SU-DHL-6 (cell line): ENCODE measurements around the gene SRRM4.

Source experiments
- EZH2phosphoT487 ChIP-seq: fragments of 200-600 bp; sonication (generic), shearing (Covaris generic); conservative IDR thresholded peaks from 2 replicates; pipeline ENCODE4 v1.6.1; 2018; ENCODE audit warnings: mild to moderate bottlenecking, antibody characterized with exemption, low read length, moderate library complexity, mixed read lengths
- TF ChIP-seq, protein P1 (sequence below): fragments of 200-600 bp; sonication (generic); IDR thresholded peaks from one replicate; pipeline ENCODE4 v1.5.1; 2017; ENCODE audit warnings: antibody characterized with exemption, mild to moderate bottlenecking, low read length, moderate library complexity; ENCODE audit not compliant: insufficient read depth, poor library complexity, severe bottlenecking

DNA sequence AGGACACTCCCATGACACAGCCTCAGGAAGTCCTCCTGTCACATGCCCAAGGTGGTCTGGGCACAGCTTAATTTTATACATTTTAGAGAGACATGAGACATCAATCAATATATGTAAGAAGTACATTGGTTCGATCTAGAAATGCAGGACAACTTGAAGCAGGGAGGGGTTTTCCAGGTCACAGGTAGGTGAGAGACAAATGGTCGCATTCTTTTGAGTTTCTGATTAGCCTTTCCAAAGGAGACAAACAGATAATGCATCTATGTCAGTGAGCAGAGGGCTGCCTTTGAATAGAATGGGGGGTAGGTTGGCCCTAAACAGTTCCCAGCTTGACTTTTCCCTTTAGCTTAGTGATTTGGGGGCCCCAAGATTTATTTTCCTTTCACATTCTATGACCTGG, 199.9 kb downstream of the SRRM4 start:
- TF ChIP-seq, protein P1, sequence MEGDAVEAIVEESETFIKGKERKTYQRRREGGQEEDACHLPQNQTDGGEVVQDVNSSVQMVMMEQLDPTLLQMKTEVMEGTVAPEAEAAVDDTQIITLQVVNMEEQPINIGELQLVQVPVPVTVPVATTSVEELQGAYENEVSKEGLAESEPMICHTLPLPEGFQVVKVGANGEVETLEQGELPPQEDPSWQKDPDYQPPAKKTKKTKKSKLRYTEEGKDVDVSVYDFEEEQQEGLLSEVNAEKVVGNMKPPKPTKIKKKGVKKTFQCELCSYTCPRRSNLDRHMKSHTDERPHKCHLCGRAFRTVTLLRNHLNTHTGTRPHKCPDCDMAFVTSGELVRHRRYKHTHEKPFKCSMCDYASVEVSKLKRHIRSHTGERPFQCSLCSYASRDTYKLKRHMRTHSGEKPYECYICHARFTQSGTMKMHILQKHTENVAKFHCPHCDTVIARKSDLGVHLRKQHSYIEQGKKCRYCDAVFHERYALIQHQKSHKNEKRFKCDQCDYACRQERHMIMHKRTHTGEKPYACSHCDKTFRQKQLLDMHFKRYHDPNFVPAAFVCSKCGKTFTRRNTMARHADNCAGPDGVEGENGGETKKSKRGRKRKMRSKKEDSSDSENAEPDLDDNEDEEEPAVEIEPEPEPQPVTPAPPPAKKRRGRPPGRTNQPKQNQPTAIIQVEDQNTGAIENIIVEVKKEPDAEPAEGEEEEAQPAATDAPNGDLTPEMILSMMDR: no peak
- TF ChIP-seq EZH2phosphoT487: no peak
